Measurements from ENCODE around the gene RBMS2.

GRCh38 chr12:56571121-56571520 is 49.5 kb downstream of the RBMS2 start:
- no peak for TF ChIP-seq CTCF (IDR thresholded peaks at IDR 0.05; ENCODE audit: low read depth, low read length)
- no peak for TF ChIP-seq EZH2phosphoT487 (IDR thresholded peaks at IDR 0.05; ENCODE audit: low read depth)

Data from OCI-LY3 (cell line).